A673 (cell line): Measurements from ENCODE around the gene BCAS4. TPM values are rescaled to one million over a fixed set of nuclear protein-coding genes. Genes with fewer than 3 reads are reported as not detected.

Source experiments
- BruUV-seq: library from RNA; stranded (reverse); fragments of 400-500 nt; replicated peaks from 2 replicates; lab custom pipeline; 2021; lab: Mats Ljungman, UMichigan
- CTCF ChIA-PET: fragments of 300-600 bp; sonication (Branson Sonifier 250); formaldehyde crosslinking; loops from one replicate; lab custom pipeline; 2022; ENCODE audit warnings: antibody characterized with exemption; lab: Charles Lee
- POLR2A ChIA-PET: fragments of 300-600 bp; sonication (Branson Sonifier 250); formaldehyde crosslinking; loops from one replicate; lab custom pipeline; 2022; ENCODE audit warnings: antibody characterized with exemption; ENCODE audit not compliant: low non-redundant PET; lab: Charles Lee
- DNase-seq: peaks from one replicate; pipeline ENCODE4 v3.0.0-alpha.2; 2015; ENCODE audit warnings: low spot score
- H3K27ac ChIP-seq: fragments of 200-600 bp; sonication (generic); 2 replicates; pipeline ENCODE4 v1.5.1; 2016; ENCODE audit warnings: mixed run types, low read depth, mild to moderate bottlenecking, mixed read lengths, antibody characterized with exemption, low read length; ENCODE audit not compliant: poor library complexity, severe bottlenecking
- H3K27me3 ChIP-seq: fragments of 200-600 bp; sonication (generic); replicated peaks from 2 replicates; pipeline ENCODE4 v1.6.1; 2017; ENCODE audit warnings: mixed run types, low read depth, mild to moderate bottlenecking, mixed read lengths, antibody characterized with exemption, low read length; ENCODE audit not compliant: insufficient read depth, poor library complexity
- H3K36me3 ChIP-seq: fragments of 200-600 bp; sonication (generic); 2 replicates; pipeline ENCODE4 v1.6.1; 2016; ENCODE audit warnings: mixed run types, mild to moderate bottlenecking, mixed read lengths, antibody characterized with exemption, low read length; ENCODE audit not compliant: insufficient read depth, poor library complexity, severe bottlenecking
- H3K4me1 ChIP-seq: fragments of 200-600 bp; sonication (generic); 2 replicates; pipeline ENCODE4 v1.6.1; 2017; ENCODE audit warnings: mixed run types, mild to moderate bottlenecking, mixed read lengths, antibody characterized with exemption, low read length; ENCODE audit not compliant: insufficient read depth, poor library complexity, severe bottlenecking
- H3K4me3 ChIP-seq: fragments of 200-600 bp; sonication (generic); 2 replicates; pipeline ENCODE4 v1.5.1; 2016; ENCODE audit warnings: low read depth, mixed run types, mild to moderate bottlenecking, mixed read lengths, low read length; ENCODE audit not compliant: poor library complexity, severe bottlenecking
- H3K9me3 ChIP-seq: fragments of 200-600 bp; sonication (generic); 2 replicates; pipeline ENCODE4 v1.6.1; 2016; ENCODE audit warnings: mixed run types, low read depth, mild to moderate bottlenecking, mixed read lengths, antibody characterized with exemption, low read length; ENCODE audit not compliant: poor library complexity, severe bottlenecking
- EZH2 ChIP-seq: fragments of 200-600 bp; sonication (generic); IDR thresholded peaks from 2 replicates; pipeline ENCODE4 v1.6.1; 2017; ENCODE audit warnings: borderline replicate concordance, low read depth, mild to moderate bottlenecking, mixed read lengths, antibody characterized with exemption, low read length; ENCODE audit not compliant: poor library complexity, severe bottlenecking
- intact Hi-C: fragments of 100-400 bp; cut with micrococcal nuclease; formaldehyde crosslinking; loops from one replicate; pipeline ENCODE4 v1.10.0; 2022; ENCODE audit not compliant: unreplicated experiment
- total RNA-seq: library from RNA; stranded (reverse); gene quantifications from 2 replicates; pipeline ENCODE4 v1.2.3, GENCODE V29; 2021
- TF ChIP-seq, protein P1 (sequence below): fragments of 300-800, 200-600 bp; sonication (generic); conservative IDR thresholded peaks from 2 replicates; pipeline ENCODE4 v1.5.1; 2017; ENCODE audit warnings: low read depth, mild to moderate bottlenecking, antibody characterized with exemption, low read length, moderate library complexity, mixed read lengths

Gene BCAS4
- total RNA-seq, 1 experiment from 2014 or later, result 28.4 TPM

GRCh38 chr20:50805349-50805684 is 10.5 kb downstream of the BCAS4 start:
- no TSS peak for BruUV-seq
- DNase-seq, result no peak
- ChIA-PET CTCF (interaction anchor here (0.5 kb wide), 1 partner anchor 22 kb away, joined by 3 read pairs; no protein-coding TSS in a partner anchor), POLR2A (no interaction called here)
- H3K4me3 ChIP-seq, result no peak overlapping the region
- no peaks in the 10 kb centered on the region for H3K9me3 ChIP-seq
- TF ChIP-seq, protein P1, sequence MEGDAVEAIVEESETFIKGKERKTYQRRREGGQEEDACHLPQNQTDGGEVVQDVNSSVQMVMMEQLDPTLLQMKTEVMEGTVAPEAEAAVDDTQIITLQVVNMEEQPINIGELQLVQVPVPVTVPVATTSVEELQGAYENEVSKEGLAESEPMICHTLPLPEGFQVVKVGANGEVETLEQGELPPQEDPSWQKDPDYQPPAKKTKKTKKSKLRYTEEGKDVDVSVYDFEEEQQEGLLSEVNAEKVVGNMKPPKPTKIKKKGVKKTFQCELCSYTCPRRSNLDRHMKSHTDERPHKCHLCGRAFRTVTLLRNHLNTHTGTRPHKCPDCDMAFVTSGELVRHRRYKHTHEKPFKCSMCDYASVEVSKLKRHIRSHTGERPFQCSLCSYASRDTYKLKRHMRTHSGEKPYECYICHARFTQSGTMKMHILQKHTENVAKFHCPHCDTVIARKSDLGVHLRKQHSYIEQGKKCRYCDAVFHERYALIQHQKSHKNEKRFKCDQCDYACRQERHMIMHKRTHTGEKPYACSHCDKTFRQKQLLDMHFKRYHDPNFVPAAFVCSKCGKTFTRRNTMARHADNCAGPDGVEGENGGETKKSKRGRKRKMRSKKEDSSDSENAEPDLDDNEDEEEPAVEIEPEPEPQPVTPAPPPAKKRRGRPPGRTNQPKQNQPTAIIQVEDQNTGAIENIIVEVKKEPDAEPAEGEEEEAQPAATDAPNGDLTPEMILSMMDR, result no peak
- no peak for TF ChIP-seq EZH2
- H3K27me3 ChIP-seq, result no peaks in the 10 kb centered on the region
- no peaks in the 10 kb centered on the region for H3K4me1 ChIP-seq
- H3K36me3 ChIP-seq, result no peaks in the 10 kb centered on the region
- intact Hi-C loops, result no loop called here
- no peak overlapping the region for H3K27ac ChIP-seq

DNA sequence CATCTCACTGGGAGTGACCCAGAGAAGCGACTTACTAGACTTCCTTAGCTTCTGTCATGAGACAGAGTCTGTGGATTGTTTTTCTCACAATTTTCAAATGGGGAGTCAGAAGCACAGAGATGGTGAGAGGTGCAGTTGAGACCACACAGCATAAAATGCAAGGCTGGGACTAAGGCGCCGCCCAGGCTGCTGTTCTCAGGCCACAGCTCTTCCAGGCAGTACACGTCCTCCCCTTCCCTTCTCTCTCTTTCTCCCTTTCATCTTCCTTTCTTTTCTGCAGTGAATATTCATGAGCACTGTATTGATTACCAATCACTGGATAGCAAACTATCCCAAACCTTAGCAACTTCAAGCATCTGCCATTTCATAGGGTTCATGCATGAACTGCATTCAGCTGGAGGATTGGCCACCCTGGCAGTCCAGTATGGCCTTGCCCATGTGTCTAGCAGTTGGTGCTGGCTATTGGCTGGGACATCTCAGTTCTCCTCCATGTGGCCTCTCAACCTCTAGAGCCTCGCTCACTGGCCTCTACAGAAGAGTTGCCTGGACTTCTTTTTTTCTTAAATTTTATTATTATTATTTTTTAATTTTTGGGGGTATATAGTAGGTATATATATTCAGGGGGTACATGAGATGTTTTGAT is 11.4 kb downstream of the BCAS4 start:
- CTCF ChIA-PET, result interaction anchor here (0.5 kb wide), 1 partner anchor 23 kb away, joined by 3 read pairs; no protein-coding TSS in a partner anchor
- BruUV-seq, result no TSS peak

GRCh38 chr20:50810063-50810462 is 15.2 kb downstream of the BCAS4 start:
- DNase-seq, result no peak
- TF ChIP-seq, protein P1, result no peak
- TF ChIP-seq EZH2, result no peak
- ChIA-PET CTCF (no interaction called here), POLR2A (interaction anchor here (0.6 kb wide), 1 partner anchor 126 kb away, joined by 3 read pairs; no protein-coding TSS in a partner anchor)
- Histone ChIP-seq H3K36me3 (no peaks in the 10 kb centered on the region), H3K9me3 (no peaks in the 10 kb centered on the region), H3K4me3 (no peak overlapping the region), H3K4me1 (no peaks in the 10 kb centered on the region), H3K27me3 (no peaks in the 10 kb centered on the region), H3K27ac (no peak overlapping the region)
- intact Hi-C loops, result no loop called here
- BruUV-seq, result no TSS peak

More for the DNA sequence above, 11.4 kb downstream of the BCAS4 start:
- POLR2A ChIA-PET, result no interaction called here
- intact Hi-C loops, result no loop called here
- Histone ChIP-seq H3K36me3 (no peaks in the 10 kb centered on the region), H3K9me3 (no peaks in the 10 kb centered on the region), H3K27me3 (no peaks in the 10 kb centered on the region), H3K4me1 (no peaks in the 10 kb centered on the region), H3K4me3 (no peak overlapping the region), H3K27ac (no peak overlapping the region)
- no peak for TF ChIP-seq EZH2
- TF ChIP-seq, protein P1, result no peak
- no peak for DNase-seq
